Activated B cell treated with CpG ODN at 0.5 μM for 24 hours (primary cell): ENCODE results near the gene MAML2. TPM values are rescaled to one million over a fixed set of nuclear protein-coding genes. Genes with fewer than 3 reads are reported as not detected.

Source experiments
- ATAC-seq: fragments of 200-7000 bp; cut with Tn5 transposase; one replicate; pipeline ENCODE4 v1.10.0; 2021; ENCODE audit warnings: low read depth, mild to moderate bottlenecking, moderate library complexity
- CTCF ChIA-PET: fragments of 350-600 bp; sonication (Branson Sonifier 250); formaldehyde crosslinking; loops from one replicate; lab custom pipeline; 2021; ENCODE audit warnings: antibody characterized with exemption; lab: Charles Lee
- POLR2A ChIA-PET: fragments of 350-600 bp; sonication (Branson Sonifier 250); formaldehyde crosslinking; loops from one replicate; lab custom pipeline; 2021; ENCODE audit warnings: antibody characterized with exemption; lab: Charles Lee
- DNase-seq: peaks from one replicate; pipeline ENCODE4 v3.0.0; 2022
- H3K27ac Mint-ChIP-seq: one replicate; pipeline ENCODE4 v1.8.0; 2020; ENCODE audit warnings: mixed read lengths
- H3K27me3 Mint-ChIP-seq: one replicate; pipeline ENCODE4 v1.8.0; 2021; ENCODE audit warnings: mixed read lengths
- H3K36me3 Mint-ChIP-seq: one replicate; pipeline ENCODE4 v1.8.0; 2021; ENCODE audit warnings: low read depth, mixed read lengths
- H3K4me1 Mint-ChIP-seq: one replicate; pipeline ENCODE4 v1.8.0; 2021; ENCODE audit warnings: mixed read lengths
- H3K4me3 Mint-ChIP-seq: one replicate; pipeline ENCODE4 v1.8.0; 2020; ENCODE audit warnings: mild to moderate bottlenecking, mixed read lengths
- H3K9me3 Mint-ChIP-seq: one replicate; pipeline ENCODE4 v1.8.0; 2020; ENCODE audit warnings: mixed read lengths
- intact Hi-C: fragments of 100-400 bp; cut with micrococcal nuclease; formaldehyde crosslinking; loops from one replicate; pipeline ENCODE4 v1.15.1; 2024
- total RNA-seq: library from RNA; stranded (reverse); gene quantifications from 2 replicates; pipeline ENCODE4 v1.2.3, GENCODE V29; 2022
- TF ChIP-seq, protein P1 (sequence below): fragments of 200-600 bp; IDR thresholded peaks from one replicate; pipeline ENCODE4 v1.8.0; 2022; ENCODE audit warnings: antibody characterized with exemption, mild to moderate bottlenecking

The MAML2 gene
- total RNA-seq, 1 donor from 2014 or later = 24.8 TPM

DNA sequence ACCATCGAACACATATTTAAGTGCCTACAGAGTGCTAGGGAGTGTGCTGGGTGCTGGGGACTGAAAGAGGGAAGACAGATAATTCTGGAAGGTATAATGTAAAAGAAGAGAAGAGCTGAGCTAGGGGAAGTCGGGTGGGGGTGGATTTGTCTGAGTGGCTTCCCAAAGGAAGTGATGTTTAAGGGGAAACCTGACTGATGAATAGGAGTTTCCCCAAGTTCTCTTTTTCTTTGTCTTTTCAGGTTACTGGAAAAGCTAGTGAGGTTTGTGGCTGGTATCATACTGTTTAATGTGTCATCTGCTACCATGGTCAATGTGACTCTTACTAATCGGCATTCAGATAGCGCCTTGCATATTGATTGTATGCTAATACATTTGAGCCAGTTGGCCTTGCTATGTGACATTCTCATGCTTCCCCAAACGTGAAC, 267.4 kb downstream of the MAML2 start:
- POLR2A ChIA-PET = interaction anchor here (0.7 to 1.7 kb wide), 4 partner anchors 145 to 268 kb away, joined by 3 to 9 read pairs (median 4); partner anchors contain the start of gene MAML2
- peaks cover 11% of the 10 kb centered on the region for H3K36me3 Mint-ChIP-seq
- no peaks in the 10 kb centered on the region for H3K27me3 Mint-ChIP-seq
- intact Hi-C loops = loop anchor here (1.0 to 5.0 kb wide), 5 partner anchors 21 to 314 kb away; partner anchors contain the start of genes CCDC82 and MAML2
- ATAC-seq (peak; percentile 81), DNase-seq (no peak)
- H3K27ac Mint-ChIP-seq = peak overlapping the region; percentile 83
- CTCF ChIA-PET = interaction anchor here (1.0 to 1.8 kb wide), 3 partner anchors 20 to 319 kb away, joined by 4 to 8 read pairs (median 4); partner anchors contain the start of gene MAML2
- peak overlapping the region; percentile 66 for H3K4me3 Mint-ChIP-seq
- no peaks in the 10 kb centered on the region for H3K9me3 Mint-ChIP-seq
- TF ChIP-seq, protein P1, sequence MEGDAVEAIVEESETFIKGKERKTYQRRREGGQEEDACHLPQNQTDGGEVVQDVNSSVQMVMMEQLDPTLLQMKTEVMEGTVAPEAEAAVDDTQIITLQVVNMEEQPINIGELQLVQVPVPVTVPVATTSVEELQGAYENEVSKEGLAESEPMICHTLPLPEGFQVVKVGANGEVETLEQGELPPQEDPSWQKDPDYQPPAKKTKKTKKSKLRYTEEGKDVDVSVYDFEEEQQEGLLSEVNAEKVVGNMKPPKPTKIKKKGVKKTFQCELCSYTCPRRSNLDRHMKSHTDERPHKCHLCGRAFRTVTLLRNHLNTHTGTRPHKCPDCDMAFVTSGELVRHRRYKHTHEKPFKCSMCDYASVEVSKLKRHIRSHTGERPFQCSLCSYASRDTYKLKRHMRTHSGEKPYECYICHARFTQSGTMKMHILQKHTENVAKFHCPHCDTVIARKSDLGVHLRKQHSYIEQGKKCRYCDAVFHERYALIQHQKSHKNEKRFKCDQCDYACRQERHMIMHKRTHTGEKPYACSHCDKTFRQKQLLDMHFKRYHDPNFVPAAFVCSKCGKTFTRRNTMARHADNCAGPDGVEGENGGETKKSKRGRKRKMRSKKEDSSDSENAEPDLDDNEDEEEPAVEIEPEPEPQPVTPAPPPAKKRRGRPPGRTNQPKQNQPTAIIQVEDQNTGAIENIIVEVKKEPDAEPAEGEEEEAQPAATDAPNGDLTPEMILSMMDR = no peak
- H3K4me1 Mint-ChIP-seq = peaks cover 44% of the 10 kb centered on the region

DNA sequence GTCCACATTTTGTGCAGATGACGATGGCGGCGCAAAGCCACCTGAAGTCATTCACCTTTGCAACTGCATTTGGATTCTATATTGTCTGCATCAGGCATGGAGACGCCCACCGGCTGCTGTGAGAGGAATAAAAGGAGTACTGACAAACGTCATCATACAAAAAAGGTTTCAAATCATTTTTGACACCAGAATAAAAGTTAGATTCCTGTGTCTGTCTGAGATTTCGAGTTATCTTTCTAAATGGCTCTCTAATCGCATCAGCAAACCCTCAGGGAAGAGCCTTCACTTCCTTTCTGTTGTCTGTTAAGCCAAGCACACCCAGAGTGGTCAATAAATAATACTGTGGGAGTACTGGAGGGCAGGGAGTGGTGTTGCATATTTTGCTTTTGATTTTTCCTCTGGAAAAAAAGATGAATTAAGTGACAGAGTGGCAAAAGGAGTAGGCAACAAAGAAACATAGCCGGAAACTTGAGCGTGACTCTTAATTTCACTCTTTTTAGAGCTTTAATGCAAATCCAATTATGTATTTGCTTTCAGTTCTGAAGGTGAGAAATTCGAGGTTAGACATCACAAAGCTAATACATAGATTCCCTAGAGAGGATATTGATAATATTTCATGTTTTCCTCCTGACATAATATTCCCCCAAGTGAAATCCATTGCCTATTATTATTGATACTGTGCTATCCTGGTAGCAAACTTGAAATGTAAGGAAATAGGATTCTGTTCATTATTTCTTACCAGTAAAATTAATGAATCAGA, 268.3 kb downstream of the MAML2 start:
- TF ChIP-seq, protein P1 = no peak
- Mint-ChIP-seq H3K27ac (peak overlapping the region; percentile 83), H3K4me3 (peak overlapping the region; percentile 66), H3K9me3 (no peaks in the 10 kb centered on the region), H3K27me3 (no peaks in the 10 kb centered on the region), H3K4me1 (peaks cover 42% of the 10 kb centered on the region), H3K36me3 (peaks cover 11% of the 10 kb centered on the region)
- POLR2A ChIA-PET = interaction anchor here (1.2 to 1.7 kb wide), 3 partner anchors 146 to 269 kb away, joined by 3 to 9 read pairs (median 4); partner anchors contain the start of gene MAML2
- DNase-seq = no peak
- CTCF ChIA-PET = interaction anchor here (1.0 to 1.8 kb wide), 3 partner anchors 20 to 319 kb away, joined by 4 to 8 read pairs (median 4); partner anchors contain the start of gene MAML2
- ATAC-seq = no peak
- intact Hi-C loops = loop anchor here (1.0 to 5.0 kb wide), 5 partner anchors 20 to 315 kb away; partner anchors contain the start of genes CCDC82 and MAML2

GRCh38 chr11:96073536-96073935, 269.5 kb downstream of the MAML2 start:
- Mint-ChIP-seq H3K4me1 (peaks cover 40% of the 10 kb centered on the region), H3K4me3 (no peak overlapping the region), H3K9me3 (no peaks in the 10 kb centered on the region), H3K27me3 (no peaks in the 10 kb centered on the region), H3K36me3 (peaks cover 9% of the 10 kb centered on the region), H3K27ac (no peak overlapping the region)
- TF ChIP-seq, protein P1 = no peak
- ChIA-PET POLR2A (no interaction called here), CTCF (no interaction called here)
- DNase-seq (no peak), ATAC-seq (no peak)
- intact Hi-C loops = no loop called here

DNA sequence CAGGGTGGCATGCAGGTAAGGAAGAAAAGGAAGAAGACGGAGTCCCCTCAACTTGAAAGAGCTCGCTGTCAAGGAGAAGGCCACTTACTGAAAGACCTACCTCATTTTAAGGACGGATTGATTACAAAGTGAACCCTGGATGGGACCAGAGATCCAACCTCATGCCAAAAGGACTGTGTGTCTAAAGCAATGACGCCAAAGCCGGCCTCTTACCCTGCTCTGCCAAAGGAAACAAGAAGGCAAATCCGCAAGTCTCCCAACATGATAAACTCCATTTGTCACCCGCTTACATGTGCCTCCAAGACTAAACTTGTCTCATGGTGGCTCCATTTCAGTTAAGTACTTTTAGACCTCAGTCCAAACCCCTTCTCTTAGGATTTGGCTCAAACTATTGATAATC, 270.4 kb downstream of the MAML2 start:
- intact Hi-C loops = no loop called here
- peaks cover 46% of the 10 kb centered on the region for H3K4me1 Mint-ChIP-seq
- POLR2A ChIA-PET = no interaction called here

More for the DNA sequence above, 270.4 kb downstream of the MAML2 start:
- ATAC-seq (no peak), DNase-seq (no peak)
- TF ChIP-seq, protein P1 = no peak
- H3K4me3 Mint-ChIP-seq = no peak overlapping the region
- peaks cover 9% of the 10 kb centered on the region for H3K36me3 Mint-ChIP-seq
- H3K9me3 Mint-ChIP-seq = no peaks in the 10 kb centered on the region
- no peak overlapping the region for H3K27ac Mint-ChIP-seq
- CTCF ChIA-PET = no interaction called here
- H3K27me3 Mint-ChIP-seq = no peaks in the 10 kb centered on the region
